ENCODE measurements around the gene HDGFL1. TPM values are rescaled to one million over a fixed set of nuclear protein-coding genes. Genes with fewer than 3 reads are reported as not detected.

The HDGFL1 gene
- total RNA-seq (2021) (not detected in 3 replicates), Bru-seq, nascent RNA (not detected)
- long read RNA-seq, experiment 1: 0 reads
- long read RNA-seq, experiment 2: 0 reads
- long read RNA-seq, experiment 3: 0 reads

- no peak for ATAC-seq
- ChIA-PET CTCF (no interaction called here), POLR2A (no interaction called here)
- Mint-ChIP-seq H3K4me1 (peaks cover 15% of the 10 kb centered on the region), H3K27ac (no peak within 1 kb of the TSS), H3K27me3 (ENCODE audit: low read depth) (no peaks in the 10 kb centered on the region), H3K4me3 (no peak within 1 kb of the TSS), H3K36me3 (no peaks in the 10 kb centered on the region), H3K9me3 (peaks cover 5% of the 10 kb centered on the region; the same call in 1 of the 2 replicates)
- no peak for TF ChIP-seq GTF2I (CRISPR knock-in tag; conservative IDR thresholded peaks at IDR 0.05)
- TF ChIP-seq, protein P1, sequence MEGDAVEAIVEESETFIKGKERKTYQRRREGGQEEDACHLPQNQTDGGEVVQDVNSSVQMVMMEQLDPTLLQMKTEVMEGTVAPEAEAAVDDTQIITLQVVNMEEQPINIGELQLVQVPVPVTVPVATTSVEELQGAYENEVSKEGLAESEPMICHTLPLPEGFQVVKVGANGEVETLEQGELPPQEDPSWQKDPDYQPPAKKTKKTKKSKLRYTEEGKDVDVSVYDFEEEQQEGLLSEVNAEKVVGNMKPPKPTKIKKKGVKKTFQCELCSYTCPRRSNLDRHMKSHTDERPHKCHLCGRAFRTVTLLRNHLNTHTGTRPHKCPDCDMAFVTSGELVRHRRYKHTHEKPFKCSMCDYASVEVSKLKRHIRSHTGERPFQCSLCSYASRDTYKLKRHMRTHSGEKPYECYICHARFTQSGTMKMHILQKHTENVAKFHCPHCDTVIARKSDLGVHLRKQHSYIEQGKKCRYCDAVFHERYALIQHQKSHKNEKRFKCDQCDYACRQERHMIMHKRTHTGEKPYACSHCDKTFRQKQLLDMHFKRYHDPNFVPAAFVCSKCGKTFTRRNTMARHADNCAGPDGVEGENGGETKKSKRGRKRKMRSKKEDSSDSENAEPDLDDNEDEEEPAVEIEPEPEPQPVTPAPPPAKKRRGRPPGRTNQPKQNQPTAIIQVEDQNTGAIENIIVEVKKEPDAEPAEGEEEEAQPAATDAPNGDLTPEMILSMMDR (IDR thresholded peaks at IDR 0.05): no peak
- TF ChIP-seq TEAD4 (CRISPR knock-in tag; IDR thresholded peaks at IDR 0.05): no peak
- no peak for TF ChIP-seq TCF7 (CRISPR knock-in tag; IDR thresholded peaks at IDR 0.05; ENCODE audit: low read depth)
- no peak for TF ChIP-seq ZNF219 (CRISPR knock-in tag; IDR thresholded peaks at IDR 0.05; ENCODE audit: borderline replicate concordance)
- no peak for TF ChIP-seq ETV6 (CRISPR knock-in tag; IDR thresholded peaks at IDR 0.05)
- TF ChIP-seq HMGA2 (CRISPR knock-in tag; IDR thresholded peaks at IDR 0.05): no peak
- TF ChIP-seq ATF6 (CRISPR knock-in tag; IDR thresholded peaks at IDR 0.05): no peak
- TF ChIP-seq, protein P2, sequence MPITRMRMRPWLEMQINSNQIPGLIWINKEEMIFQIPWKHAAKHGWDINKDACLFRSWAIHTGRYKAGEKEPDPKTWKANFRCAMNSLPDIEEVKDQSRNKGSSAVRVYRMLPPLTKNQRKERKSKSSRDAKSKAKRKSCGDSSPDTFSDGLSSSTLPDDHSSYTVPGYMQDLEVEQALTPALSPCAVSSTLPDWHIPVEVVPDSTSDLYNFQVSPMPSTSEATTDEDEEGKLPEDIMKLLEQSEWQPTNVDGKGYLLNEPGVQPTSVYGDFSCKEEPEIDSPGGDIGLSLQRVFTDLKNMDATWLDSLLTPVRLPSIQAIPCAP (CRISPR knock-in tag; IDR thresholded peaks at IDR 0.05): no peak
- no peak for TF ChIP-seq SP1 (CRISPR knock-in tag; conservative IDR thresholded peaks at IDR 0.05)
- TF ChIP-seq, protein P3, sequence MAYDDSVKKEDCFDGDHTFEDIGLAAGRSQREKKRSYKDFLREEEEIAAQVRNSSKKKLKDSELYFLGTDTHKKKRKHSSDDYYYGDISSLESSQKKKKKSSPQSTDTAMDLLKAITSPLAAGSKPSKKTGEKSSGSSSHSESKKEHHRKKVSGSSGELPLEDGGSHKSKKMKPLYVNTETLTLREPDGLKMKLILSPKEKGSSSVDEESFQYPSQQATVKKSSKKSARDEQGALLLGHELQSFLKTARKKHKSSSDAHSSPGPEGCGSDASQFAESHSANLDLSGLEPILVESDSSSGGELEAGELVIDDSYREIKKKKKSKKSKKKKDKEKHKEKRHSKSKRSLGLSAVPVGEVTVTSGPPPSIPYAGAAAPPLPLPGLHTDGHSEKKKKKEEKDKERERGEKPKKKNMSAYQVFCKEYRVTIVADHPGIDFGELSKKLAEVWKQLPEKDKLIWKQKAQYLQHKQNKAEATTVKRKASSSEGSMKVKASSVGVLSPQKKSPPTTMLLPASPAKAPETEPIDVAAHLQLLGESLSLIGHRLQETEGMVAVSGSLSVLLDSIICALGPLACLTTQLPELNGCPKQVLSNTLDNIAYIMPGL (CRISPR knock-in tag; IDR thresholded peaks at IDR 0.05): no peak
- peak; percentile 17 for DNase-seq (ENCODE audit: low spot score)
Observed at GRCh38 chr6:22569281-22570184, at the start of gene HDGFL1. Gene HDGFL1 (plus strand): TSS chr6:22569566. CDS start chr6:22569576, 10 bp downstream.

DNA sequence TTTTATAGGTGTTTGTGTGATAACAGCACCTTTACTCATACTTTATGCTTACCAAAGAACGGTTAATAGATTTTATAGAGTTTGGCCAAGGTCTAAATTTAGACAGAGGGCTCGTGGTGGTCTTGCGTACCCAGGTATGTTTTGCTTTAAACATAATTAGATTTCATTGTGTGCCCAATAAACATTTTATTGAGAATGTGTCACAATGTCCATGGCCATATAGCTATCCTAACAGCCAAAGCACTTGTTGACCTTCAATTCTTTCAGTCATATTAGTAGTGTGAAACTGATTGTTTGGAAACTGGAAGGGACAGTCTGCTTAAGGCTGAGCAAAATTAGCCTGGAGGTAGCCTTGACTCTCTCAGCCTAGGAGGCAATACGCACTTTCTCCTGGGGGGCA, 48.3 kb upstream of the HDGFL1 start:
- Mint-ChIP-seq H3K9me3 (peaks cover 22% of the 10 kb centered on the region), H3K27ac (no peak overlapping the region), H3K4me3 (no peak overlapping the region), H3K36me3 (peaks cover 13% of the 10 kb centered on the region), H3K4me1 (peaks cover 8% of the 10 kb centered on the region), H3K27me3 (ENCODE audit: low read depth) (no peaks in the 10 kb centered on the region)
- TF ChIP-seq, protein P4, sequence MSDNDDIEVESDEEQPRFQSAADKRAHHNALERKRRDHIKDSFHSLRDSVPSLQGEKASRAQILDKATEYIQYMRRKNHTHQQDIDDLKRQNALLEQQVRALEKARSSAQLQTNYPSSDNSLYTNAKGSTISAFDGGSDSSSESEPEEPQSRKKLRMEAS (CRISPR knock-in tag; IDR thresholded peaks at IDR 0.05): no peak
- TF ChIP-seq, protein P5, sequence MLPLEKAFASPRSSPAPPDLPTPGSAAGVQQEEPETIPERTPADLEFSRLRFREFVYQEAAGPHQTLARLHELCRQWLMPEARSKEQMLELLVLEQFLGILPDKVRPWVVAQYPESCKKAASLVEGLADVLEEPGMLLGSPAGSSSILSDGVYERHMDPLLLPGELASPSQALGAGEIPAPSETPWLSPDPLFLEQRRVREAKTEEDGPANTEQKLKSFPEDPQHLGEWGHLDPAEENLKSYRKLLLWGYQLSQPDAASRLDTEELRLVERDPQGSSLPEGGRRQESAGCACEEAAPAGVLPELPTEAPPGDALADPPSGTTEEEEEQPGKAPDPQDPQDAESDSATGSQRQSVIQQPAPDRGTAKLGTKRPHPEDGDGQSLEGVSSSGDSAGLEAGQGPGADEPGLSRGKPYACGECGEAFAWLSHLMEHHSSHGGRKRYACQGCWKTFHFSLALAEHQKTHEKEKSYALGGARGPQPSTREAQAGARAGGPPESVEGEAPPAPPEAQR (CRISPR knock-in tag; IDR thresholded peaks at IDR 0.05): no peak
- no peak for TF ChIP-seq JUN (CRISPR knock-in tag; IDR thresholded peaks at IDR 0.05)
- TF ChIP-seq NR2C2 (CRISPR knock-in tag; IDR thresholded peaks at IDR 0.05): no peak
- no peak for TF ChIP-seq ZBTB21 (CRISPR knock-in tag; IDR thresholded peaks at IDR 0.05; ENCODE audit: borderline replicate concordance)
- no peak for TF ChIP-seq ZNF416 (CRISPR knock-in tag; IDR thresholded peaks at IDR 0.05)
- TF ChIP-seq FOXP1 (CRISPR knock-in tag; IDR thresholded peaks at IDR 0.05; ENCODE audit: borderline replicate concordance): no peak
- CTCF ChIA-PET: no interaction called here
- POLR2A ChIA-PET: no interaction called here
- ATAC-seq: no peak
- DNase-seq (ENCODE audit: low spot score): no peak
